ENCODE results near the gene HERC3.
A peak's percentile ranks its signal among the peaks of the same experiment; 100 is the strongest.

The HERC3 gene

DNA sequence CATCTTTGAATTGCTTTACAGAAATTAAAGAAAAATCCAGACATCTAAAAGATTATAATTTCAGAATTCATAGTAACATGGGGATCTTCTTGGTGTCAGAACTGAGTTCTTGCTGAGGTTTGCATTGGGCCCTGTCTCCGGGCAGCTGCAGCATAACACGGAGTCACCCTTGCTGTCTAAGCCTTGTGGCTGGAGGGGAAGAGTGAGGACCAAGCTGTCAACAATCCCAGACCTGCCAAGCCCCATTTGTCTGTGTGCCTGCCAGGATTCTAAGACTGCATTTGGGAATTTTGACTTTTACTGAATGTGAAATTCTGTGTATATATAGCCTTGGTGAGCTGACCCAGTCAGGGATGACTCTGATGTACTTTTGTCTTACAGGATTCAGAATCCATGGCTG is 130.5 kb downstream of the HERC3 start:
- no peak for DNase-seq

DNA sequence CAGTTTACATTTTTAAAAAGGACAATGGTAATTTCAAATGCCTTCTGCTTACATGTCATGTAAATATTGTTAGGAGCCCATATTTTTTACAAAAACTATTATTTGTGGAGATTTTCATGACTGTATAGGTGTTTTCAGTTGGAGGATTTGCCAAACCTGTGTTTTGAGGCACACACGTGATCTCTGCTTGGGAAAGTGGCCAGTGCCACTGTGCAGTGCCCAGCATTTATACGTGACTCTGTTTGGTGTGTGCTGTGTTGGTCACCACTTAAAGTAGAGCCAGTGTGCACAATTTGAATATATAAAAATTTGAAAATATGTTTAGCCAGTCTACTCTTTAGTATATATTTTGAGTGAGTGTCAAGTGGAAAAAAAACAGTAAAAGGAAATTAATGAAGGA is 132.1 kb downstream of the HERC3 start:
- no peak for DNase-seq

- no peak for DNase-seq
Measured at GRCh38 chr4:88725143-88725542, 132.9 kb downstream of the HERC3 start.

- DNase-seq, result no peak
Measured at GRCh38 chr4:88725986-88726385, 133.7 kb downstream of the HERC3 start.

- DNase-seq, result no peak
Measured at GRCh38 chr4:88728146-88728545, 135.9 kb downstream of the HERC3 start.

- DNase-seq, result no peak
Measured at GRCh38 chr4:88729146-88729760, 137.0 kb downstream of the HERC3 start.

DNA sequence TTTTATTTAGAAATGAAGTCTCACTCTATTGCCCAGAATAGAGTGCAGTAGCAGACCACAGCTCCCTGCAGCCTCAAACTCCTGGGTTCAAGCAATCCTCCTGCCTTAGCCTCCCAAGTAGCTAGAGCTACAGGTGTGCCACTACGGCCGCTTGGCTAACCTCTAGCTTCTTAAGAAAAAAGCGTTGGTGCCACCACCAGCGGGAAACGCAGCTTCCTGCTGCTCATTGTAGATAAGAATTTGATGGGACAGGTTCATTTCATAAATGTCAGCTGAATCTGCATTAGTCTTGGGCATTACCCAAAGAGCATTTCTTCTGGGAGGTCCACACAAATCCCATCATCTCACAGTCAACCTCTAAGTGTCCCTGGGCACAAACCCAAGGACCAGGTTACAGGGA is 138.5 kb downstream of the HERC3 start:
- no peak for DNase-seq

DNA sequence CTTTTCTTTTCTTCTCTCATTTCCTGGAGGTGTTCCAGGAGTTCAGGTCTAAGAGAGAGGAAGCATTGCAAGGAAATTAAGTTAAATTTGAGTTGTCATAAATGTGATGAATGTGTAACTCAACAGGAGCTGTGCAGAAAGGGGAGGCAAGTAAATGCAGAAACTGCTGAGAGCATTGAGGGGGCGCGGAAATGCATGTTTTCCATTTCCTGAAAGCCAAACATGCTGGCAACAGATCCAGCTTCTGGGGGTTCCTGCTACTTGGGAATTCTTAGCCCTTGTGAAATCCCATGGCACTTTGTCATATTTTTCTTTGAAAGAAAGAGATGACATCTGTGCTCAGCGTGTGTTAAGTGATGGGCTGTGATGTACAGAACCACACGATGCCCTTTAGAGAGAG is 139.1 kb downstream of the HERC3 start:
- DNase-seq, result no peak

- DNase-seq, result no peak
Measured at GRCh38 chr4:88732714-88733368, 140.6 kb downstream of the HERC3 start.

DNA sequence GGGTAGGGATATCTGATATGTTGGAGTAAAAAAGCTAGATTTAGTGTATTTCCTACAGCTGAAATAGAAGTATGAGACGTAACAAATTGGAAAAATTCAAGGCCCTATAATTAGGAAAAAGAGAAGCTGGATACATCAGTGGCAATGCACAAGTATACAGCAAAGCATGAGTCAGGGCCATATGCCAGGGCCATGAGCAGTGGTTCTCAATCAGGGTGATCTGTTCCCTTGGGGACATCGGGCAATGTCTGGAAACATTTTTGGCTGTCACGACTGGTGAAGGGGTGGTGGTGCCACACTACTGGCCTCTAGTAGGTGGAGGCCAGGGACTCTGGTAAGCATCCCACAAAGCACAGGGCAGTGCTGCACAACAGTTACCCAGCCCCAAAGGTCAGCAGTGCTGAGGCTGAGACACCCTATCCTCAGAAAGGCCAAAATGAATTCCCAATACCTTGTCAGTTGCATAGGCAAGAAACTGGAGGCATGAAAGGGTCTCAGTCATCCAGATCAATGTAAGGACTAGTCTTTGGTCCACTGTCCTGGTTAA is 142.2 kb downstream of the HERC3 start:
- DNase-seq, result no peak

DNA sequence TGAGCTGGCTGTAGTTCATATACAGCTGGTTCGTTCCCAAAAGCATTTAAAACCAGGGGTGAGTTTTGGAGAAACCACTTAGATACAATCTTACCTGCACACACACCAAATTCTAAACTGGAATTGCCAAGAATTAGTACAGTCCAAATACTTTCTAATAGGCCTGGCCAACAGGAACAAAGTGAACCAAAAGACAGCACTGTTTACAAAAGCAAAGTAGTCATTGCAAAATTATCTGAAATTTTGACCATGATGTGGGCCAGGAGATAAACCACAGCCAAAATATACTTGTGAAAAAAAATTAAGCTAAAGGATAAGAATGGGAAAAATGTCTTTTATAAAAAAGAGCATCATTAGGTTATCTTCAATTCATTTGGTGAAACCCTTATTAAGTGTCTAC is 143.3 kb downstream of the HERC3 start:
- DNase-seq, result no peak

- no peak for DNase-seq
Measured at GRCh38 chr4:88736264-88736663, 144.0 kb downstream of the HERC3 start.

- peak; percentile 7 for DNase-seq
Measured at GRCh38 chr4:88737307-88737941, 145.1 kb downstream of the HERC3 start.

DNA sequence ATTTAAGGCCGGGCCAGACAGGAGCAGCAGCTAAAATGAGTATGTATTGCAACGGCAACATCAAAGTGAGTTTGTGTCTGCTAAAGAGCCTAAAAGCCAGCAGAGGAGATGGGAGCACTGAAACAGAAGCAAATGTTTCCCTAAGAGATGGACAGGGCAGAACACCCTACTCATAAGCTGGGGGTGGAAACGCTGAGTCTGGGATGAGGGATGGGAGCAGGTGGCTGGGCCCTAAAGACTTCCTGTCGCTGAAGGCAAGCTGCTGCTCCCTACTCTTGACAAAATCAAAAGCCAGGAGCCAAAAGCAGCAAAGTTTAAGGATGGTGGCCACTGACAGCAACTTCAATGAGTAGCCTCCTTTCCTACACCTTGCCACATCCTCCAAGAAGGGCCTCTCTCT is 145.9 kb downstream of the HERC3 start:
- DNase-seq, result no peak

- no peak for DNase-seq
Measured at GRCh38 chr4:88742561-88742960, 150.3 kb downstream of the HERC3 start.

- DNase-seq, result no peak
Measured at GRCh38 chr4:88743696-88744095, 151.4 kb downstream of the HERC3 start.

DNA sequence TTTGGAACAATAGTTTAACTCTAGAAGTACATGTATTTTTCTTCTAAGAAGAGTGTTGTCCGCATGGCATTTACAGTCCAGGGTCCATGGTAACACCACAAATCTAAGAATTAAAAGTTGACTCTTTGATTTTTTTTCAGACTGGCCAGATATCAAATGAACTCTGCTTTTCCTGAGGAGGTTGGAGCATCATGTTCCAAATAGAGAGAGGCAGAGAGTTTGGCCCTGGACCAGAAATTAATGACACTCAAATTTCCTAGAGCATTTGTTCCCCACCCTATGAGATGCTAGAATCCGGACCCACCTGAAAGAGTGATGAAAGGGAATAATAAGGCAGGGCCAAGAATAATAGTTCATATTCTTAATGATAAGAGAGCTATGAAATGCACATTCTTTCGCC is 152.3 kb downstream of the HERC3 start:
- DNase-seq, result no peak

GRCh38 chr4:88745175-88745574 is 152.9 kb downstream of the HERC3 start:
- DNase-seq, result no peak

- DNase-seq, result no peak
Measured at GRCh38 chr4:88745581-88746163, 153.4 kb downstream of the HERC3 start.

DNA sequence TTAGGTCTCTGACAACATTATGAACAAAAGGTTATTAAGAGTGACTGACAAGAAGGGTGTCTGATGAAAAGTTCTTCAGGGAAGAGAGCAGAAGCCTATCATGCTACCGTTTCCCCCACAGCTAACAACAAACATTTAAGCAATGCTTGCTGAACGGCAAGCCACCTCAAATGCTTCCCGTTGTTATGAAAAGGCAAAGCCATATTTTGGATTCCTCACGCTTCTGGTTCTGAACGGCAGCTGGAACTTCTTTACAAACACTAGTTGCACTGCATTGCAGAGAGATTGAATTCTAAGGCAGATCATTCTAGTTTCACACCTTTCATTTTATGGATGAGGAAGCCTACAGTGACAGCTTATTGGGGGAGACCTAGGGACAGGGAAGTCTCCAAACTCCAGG is 153.9 kb downstream of the HERC3 start:
- DNase-seq, result no peak

GRCh38 chr4:88747351-88747750 is 155.1 kb downstream of the HERC3 start:
- DNase-seq, result no peak

DNA sequence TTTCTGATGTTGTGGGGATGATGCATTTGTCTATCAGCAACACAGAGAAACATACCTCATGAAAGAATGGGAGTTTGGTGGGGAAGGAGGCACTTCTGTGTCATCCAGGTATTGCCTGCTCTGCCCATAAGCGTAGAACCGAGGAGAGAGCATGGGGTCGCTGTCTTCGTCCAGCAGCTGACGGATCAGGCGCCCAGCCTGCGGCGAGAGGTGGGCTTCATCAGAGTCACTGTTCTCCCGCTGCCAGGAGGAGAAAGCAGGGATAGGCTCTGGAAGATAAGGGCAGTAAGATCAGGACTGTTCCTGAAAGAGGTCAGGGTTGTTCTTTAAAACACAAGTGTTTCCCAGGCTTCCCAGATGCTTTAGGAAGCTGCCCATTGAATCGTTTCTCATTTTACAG is 158.1 kb downstream of the HERC3 start:
- no peak for DNase-seq

GRCh38 chr4:88751258-88752075 is 159.2 kb downstream of the HERC3 start:
- DNase-seq, result no peak
